Thymus (tissue), 11 donors: ENCODE measurements around the gene ADAM17. TPM values are rescaled to one million over a fixed set of nuclear protein-coding genes. Genes with fewer than 3 reads are reported as not detected.

Source experiments
- DNase-seq, 9 donors: peaks; one replicate each; pipeline ENCODE4 v3.0.0-alpha.2; 2013; ENCODE audit warnings: low spot score in 9 of 9, low read depth in 6 of 9, missing footprints in 1 of 9
- H3K27ac ChIP-seq, 2 donors: one replicate each; pipeline ENCODE4 v1.5.1; 2013; ENCODE audit warnings: control low read depth in 1 of 2, low read depth in 1 of 2, low read length in 1 of 2, mild to moderate bottlenecking in 1 of 2, moderate library complexity in 1 of 2
- H3K27me3 ChIP-seq, 2 donors: one replicate each; pipeline ENCODE4 v1.5.1; 2013; ENCODE audit warnings: low read length in 1 of 2; ENCODE audit not compliant: control insufficient read depth in 2 of 2, insufficient read depth in 1 of 2
- H3K36me3 ChIP-seq, 2 donors: one replicate each; pipeline ENCODE4 v1.5.1; 2013; ENCODE audit warnings: low read length in 1 of 2, mild to moderate bottlenecking in 1 of 2, moderate library complexity in 1 of 2; ENCODE audit not compliant: control insufficient read depth in 2 of 2, insufficient read depth in 2 of 2
- H3K4me1 ChIP-seq, 2 donors: one replicate each; pipeline ENCODE4 v1.5.1; 2013; ENCODE audit warnings: low read length in 2 of 2; ENCODE audit not compliant: control insufficient read depth in 2 of 2, insufficient read depth in 2 of 2
- H3K4me3 ChIP-seq, 2 donors: one replicate each; pipeline ENCODE4 v1.5.1; 2013; ENCODE audit warnings: low read length in 2 of 2, control low read depth in 1 of 2, mild to moderate bottlenecking in 1 of 2
- H3K9me3 ChIP-seq, 2 donors: one replicate each; pipeline ENCODE4 v1.5.1; 2013; ENCODE audit warnings: low read length in 1 of 2, mild to moderate bottlenecking in 1 of 2; ENCODE audit not compliant: control insufficient read depth in 2 of 2, insufficient read depth in 1 of 2
- WGBS: extraction: QIAGEN DNeasy Blood & Tissue Kit; methylation state at CpG from one replicate; pipeline ENCODE4 v1.1.7; 2013; 5-methylcytosine and 5-hydroxymethylcytosine counted together
- polyA plus RNA-seq: library from polyadenylated mRNA; stranded (reverse); fragments of 200-250 nt; gene quantifications from one replicate; pipeline ENCODE4 v1.2.3, GENCODE V29; 2013
- total RNA-seq: library from RNA; stranded (reverse); fragments of 120-200 nt; gene quantifications from one replicate; pipeline ENCODE4 v1.2.4, GENCODE V29; 2013
- donor health status: healthy.

ADAM17 gene
- total and polyA plus RNA-seq, 2 donors, result 14.0 to 16.7 TPM

GRCh38 chr2:9493478-9493877 lies 62.2 kb downstream of the ADAM17 start:
- peaks cover 70 to 88% of the 10 kb centered on the region in 2 donors for H3K36me3 ChIP-seq
- H3K27me3 ChIP-seq, result no peaks in the 10 kb centered on the region
- 96% methylated on average over 3 of the region's 3 CpGs for WGBS
- no peak overlapping the region for H3K4me3 ChIP-seq
- no peak for DNase-seq
- H3K4me1 ChIP-seq, result no peaks in the 10 kb centered on the region
- H3K27ac ChIP-seq, result no peak overlapping the region
- no peaks in the 10 kb centered on the region for H3K9me3 ChIP-seq

GRCh38 chr2:9492927-9493326 lies 62.7 kb downstream of the ADAM17 start:
- Histone ChIP-seq H3K4me1 (no peaks in the 10 kb centered on the region), H3K27me3 (no peaks in the 10 kb centered on the region), H3K9me3 (no peaks in the 10 kb centered on the region), H3K27ac (no peak overlapping the region), H3K36me3 (peaks cover 70 to 88% of the 10 kb centered on the region in 2 donors), H3K4me3 (no peak overlapping the region)
- DNase-seq, result no peak
- WGBS, result 97% methylated on average over 2 of the region's 2 CpGs

- Histone ChIP-seq H3K27me3 (no peaks in the 10 kb centered on the region), H3K36me3 (peaks cover 69 to 89% of the 10 kb centered on the region in 2 donors), H3K4me3 (no peak overlapping the region), H3K4me1 (no peaks in the 10 kb centered on the region), H3K27ac (no peak overlapping the region), H3K9me3 (no peaks in the 10 kb centered on the region)
- no peak for DNase-seq
- WGBS, result 100% methylated on average over 2 of the region's 2 CpGs
Observed at GRCh38 chr2:9490789-9491188, 64.8 kb downstream of the ADAM17 start.

- DNase-seq, result no peak
- Histone ChIP-seq H3K4me3 (no peak overlapping the region), H3K36me3 (peaks cover 71 to 90% of the 10 kb centered on the region in 2 donors), H3K9me3 (no peaks in the 10 kb centered on the region), H3K27me3 (no peaks in the 10 kb centered on the region), H3K27ac (no peak overlapping the region), H3K4me1 (no peaks in the 10 kb centered on the region)
- 100% methylated on average over 1 of the region's 1 CpG for WGBS
Observed at GRCh38 chr2:9488583-9489547, 66.8 kb downstream of the ADAM17 start.

- Histone ChIP-seq H3K4me3 (no peak overlapping the region), H3K4me1 (no peaks in the 10 kb centered on the region), H3K27ac (no peak overlapping the region), H3K27me3 (no peaks in the 10 kb centered on the region), H3K36me3 (peaks cover 70 to 84% of the 10 kb centered on the region in 2 donors), H3K9me3 (no peaks in the 10 kb centered on the region)
- 95% methylated on average over 5 of the region's 5 CpGs for WGBS
- no peak for DNase-seq
Observed at GRCh38 chr2:9484533-9484932, 71.1 kb downstream of the ADAM17 start.

- Histone ChIP-seq H3K27ac (no peak overlapping the region), H3K36me3 (peaks cover 73 to 76% of the 10 kb centered on the region in 2 donors), H3K9me3 (no peaks in the 10 kb centered on the region), H3K27me3 (no peaks in the 10 kb centered on the region), H3K4me1 (no peaks in the 10 kb centered on the region), H3K4me3 (no peak overlapping the region)
- no peak for DNase-seq
Observed at GRCh38 chr2:9483107-9483506, 72.5 kb downstream of the ADAM17 start.

- Histone ChIP-seq H3K4me3 (no peak overlapping the region), H3K36me3 (peaks cover 48 to 49% of the 10 kb centered on the region in 2 donors), H3K4me1 (peaks cover 4 to 8% of the 10 kb centered on the region in 2 donors), H3K27ac (no peak overlapping the region), H3K9me3 (no peaks in the 10 kb centered on the region), H3K27me3 (no peaks in the 10 kb centered on the region)
- WGBS, result 98% methylated on average over 4 of the region's 4 CpGs
- no peak for DNase-seq
Observed at GRCh38 chr2:9480157-9480556, 75.5 kb downstream of the ADAM17 start.

GRCh38 chr2:9478526-9478925 lies 77.1 kb downstream of the ADAM17 start:
- H3K36me3 ChIP-seq, result peaks cover 33 to 34% of the 10 kb centered on the region in 2 donors
- no peak overlapping the region for H3K27ac ChIP-seq
- peaks cover 7 to 15% of the 10 kb centered on the region in 2 donors for H3K4me1 ChIP-seq
- no peak overlapping the region for H3K4me3 ChIP-seq
- H3K9me3 ChIP-seq, result no peaks in the 10 kb centered on the region
- no peaks in the 10 kb centered on the region for H3K27me3 ChIP-seq
- 97% methylated on average over 3 of the region's 3 CpGs for WGBS
- DNase-seq, result no peak

- Histone ChIP-seq H3K27ac (no peak overlapping the region), H3K4me3 (no peak overlapping the region), H3K9me3 (no peaks in the 10 kb centered on the region), H3K36me3 (peaks cover 27% of the 10 kb centered on the region in 2 donors), H3K27me3 (no peaks in the 10 kb centered on the region), H3K4me1 (peaks cover 12 to 17% of the 10 kb centered on the region in 2 donors)
- no peak for DNase-seq
- 94% methylated on average over 7 of the region's 7 CpGs for WGBS
Observed at GRCh38 chr2:9477914-9478313, 77.7 kb downstream of the ADAM17 start.
